NB4 (cell line): ENCODE results near the gene NUDT15.

Experiments
- CTCF ChIP-seq: IDR thresholded peaks from one replicate; pipeline ENCODE4 v1.5.1; 2012; ENCODE audit warnings: low read depth, low read length
- MAX ChIP-seq: IDR thresholded peaks from 2 replicates; pipeline ENCODE4 v1.6.1; 2011; ENCODE audit warnings: low read depth, low read length
- POLR2A ChIP-seq: IDR thresholded peaks from 2 replicates; pipeline ENCODE4 v1.6.1; 2011; ENCODE audit warnings: mild to moderate bottlenecking; ENCODE audit not compliant: insufficient read length; ENCODE audit errors: extremely low read depth

- TF ChIP-seq CTCF (no peak), POLR2A (no peak), MAX (no peak)
These were observed 30.5 kb downstream of the NUDT15 start for GRCh38 chr13:48068036-48068435.
